Activated T-cell treated with anti-CD3 and anti-CD28 coated beads for 4 hours (primary cell): ENCODE measurements around the gene SPINT1.
"Not testable (repeated sequence)": the region's sequence is repeated elsewhere in the genome, so short reads cannot be mapped to it uniquely, and the experiment has no call there.

ENCODE experiments used
- DNase-seq: peaks from one replicate; pipeline ENCODE4 v3.0.0-alpha.2; 2020

Gene SPINT1

DNA sequence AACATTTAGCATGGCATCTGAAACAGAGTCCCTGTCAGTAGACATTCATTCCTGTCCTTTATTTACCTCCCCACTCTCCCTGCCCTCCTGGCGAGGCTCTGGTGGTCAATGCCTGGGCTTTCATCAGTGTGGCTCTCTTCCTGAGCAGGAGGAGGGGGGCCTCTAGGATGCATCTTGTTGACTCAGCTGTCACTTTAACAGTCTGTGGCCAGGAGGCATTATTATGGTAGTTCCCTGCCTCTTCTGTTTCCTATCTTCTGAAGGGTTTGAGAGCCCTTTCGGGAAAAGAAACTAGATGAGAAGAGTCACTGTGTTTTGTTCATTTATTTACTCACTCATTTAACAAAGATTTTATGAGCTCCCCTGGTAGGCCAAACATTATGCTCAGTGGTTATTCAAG, 13.0 kb upstream of the SPINT1 start:
- no peak for DNase-seq

DNA sequence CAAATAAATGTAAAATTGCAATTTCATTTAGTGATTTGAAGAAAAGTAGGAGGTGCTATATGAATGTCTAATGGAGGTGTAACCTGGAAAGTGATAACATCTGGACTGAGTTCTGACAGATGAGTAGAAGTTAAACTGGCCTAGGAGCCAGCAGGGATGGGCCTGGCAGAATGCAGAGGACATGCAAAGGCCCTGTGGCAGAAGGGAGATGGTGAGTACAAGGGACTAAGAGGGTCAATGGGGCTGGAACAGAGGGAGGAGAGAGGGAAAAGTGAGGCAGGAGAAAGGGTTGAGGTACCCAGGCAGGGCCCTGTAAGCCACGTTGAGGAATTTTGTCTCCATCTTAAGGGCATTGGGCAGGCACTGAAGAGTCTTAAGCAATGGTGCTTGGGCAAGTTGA, 12.0 kb upstream of the SPINT1 start:
- DNase-seq = no peak

DNA sequence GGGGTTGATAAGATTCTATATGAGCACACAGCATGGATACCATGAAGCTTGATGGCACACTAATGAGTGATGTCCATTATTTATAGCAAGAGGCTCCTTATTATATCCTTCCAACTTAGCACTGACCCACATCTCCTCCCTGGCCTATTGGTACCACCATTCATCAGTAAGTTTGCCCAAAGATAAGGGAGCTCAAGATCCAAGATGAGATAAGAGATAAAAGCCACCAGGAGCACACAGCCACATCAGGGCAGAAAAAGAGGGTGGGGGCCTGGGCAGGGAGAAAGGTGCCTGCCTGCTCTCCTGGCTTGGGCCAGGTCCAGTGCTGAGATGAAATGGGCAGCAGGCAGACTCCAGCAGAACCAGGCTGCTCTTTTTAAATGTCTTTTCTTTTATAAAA, 10.9 kb upstream of the SPINT1 start:
- no peak for DNase-seq

GRCh38 chr15:40836020-40836419, 7.8 kb upstream of the SPINT1 start:
- DNase-seq = no peak

DNA sequence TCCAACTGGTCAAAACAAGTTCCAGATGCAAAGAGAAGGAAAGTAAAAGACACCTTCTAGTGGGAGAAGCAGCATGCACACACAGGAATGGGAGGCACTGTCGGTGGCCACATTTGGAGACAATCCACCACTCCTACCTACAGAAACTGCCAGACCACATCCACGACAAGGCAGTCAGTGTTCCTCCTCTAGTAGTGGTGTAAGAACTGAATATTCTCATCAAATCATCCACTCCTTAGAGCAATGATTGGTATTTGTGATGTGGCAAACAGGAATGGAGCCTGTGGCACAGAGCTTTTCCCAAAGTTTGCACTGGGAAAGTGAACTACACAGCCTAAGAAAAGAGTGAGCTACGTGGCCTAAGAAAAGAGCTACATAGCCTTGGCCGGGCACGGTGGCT, 5.1 kb upstream of the SPINT1 start:
- DNase-seq = no peak

DNA sequence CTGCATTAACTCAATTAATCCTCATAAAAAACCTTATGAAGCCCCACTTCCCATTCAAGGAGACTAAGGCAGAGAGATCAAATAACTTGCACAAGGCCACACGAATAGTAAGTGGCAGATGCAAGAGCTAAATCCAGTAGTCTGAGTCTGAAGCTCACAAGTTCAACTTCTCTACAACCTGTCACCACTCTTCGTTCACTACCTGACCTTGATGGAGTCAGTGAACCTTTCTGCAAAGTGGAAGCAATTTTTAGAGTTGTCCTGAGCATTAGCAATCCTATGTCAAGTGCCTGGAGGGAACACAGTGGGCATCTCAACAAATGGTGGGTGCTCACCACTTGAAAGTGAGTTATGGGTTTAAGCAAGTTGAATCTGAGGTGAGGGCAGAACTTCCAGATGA, 2.1 kb upstream of the SPINT1 start:
- no peak for DNase-seq

DNA sequence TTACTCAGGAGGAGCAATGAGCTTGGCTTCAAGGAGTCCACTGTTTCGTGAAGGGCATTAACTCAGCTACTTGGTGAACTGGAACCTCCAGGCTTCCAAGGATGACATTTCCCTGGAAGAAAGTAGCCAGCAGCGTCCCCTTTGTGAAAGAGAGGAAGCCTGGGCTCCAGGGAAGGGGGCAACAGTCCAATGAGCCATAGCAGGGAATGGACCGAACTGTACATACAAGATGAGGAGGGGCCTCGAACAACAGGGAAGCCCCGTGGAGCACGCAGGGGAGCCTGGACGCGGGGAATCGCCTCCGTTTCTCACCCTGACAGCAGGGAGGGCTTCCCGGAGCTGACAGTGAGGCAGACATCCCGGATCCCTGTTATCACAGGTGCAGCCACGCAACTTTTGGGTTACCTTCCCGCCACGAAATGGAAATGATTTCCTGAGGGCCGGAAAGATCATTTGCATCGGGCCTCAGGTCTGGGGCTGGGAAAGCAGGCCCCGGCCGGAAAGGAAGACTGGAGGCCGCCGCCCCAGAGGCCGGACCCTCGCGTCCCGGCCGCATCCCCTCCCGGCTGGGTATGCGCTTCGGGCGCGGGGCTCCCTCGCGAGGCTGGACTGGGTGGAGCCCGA, 475 bp upstream of the SPINT1 start:
- DNase-seq = no peak

DNA sequence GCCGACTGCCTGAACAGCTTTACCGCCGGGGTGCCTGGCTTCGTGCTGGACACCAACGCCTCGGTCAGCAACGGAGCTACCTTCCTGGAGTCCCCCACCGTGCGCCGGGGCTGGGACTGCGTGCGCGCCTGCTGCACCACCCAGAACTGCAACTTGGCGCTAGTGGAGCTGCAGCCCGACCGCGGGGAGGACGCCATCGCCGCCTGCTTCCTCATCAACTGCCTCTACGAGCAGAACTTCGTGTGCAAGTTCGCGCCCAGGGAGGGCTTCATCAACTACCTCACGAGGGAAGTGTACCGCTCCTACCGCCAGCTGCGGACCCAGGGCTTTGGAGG, 815 bp downstream of the SPINT1 start:
- no peak for DNase-seq

GRCh38 chr15:40845036-40845435, 1.2 kb downstream of the SPINT1 start:
- no peak for DNase-seq

DNA sequence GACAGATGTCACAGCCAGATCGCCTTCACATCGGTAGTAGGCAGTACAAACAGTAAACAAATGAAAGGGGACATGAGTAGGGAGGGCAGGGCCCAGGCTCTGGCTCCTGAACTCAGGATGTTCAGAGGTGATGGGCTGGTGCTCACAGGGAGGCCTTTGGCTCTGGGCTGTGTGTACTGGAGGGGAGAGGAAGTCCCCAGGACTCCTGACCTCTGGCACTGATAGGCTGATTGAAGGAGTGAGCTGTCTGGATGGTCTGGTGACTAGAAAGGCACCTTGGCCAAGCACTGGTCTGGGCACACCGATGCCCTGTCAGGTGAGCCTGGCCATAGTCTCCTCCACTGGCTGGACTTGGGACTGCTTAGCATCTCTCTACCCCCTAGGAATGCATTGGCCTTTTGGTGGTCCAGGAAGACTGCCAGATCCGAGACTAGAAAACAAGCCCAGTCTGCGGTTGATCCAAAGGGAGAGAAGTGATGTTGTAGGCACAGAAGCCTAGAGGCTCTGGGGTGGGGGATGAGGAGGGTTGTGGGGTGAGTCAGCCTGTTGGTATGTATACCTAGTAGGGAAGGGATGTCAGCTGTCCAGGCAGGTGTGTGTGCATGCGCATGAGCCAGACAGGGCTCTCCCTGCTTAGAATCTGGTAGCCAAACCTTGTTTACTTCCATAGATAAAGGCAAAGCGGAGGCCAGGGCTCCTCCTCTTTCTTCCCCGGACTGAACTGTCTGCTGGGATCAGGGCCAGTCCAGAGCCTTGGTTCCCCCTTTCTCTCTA, 1.9 kb downstream of the SPINT1 start:
- no peak for DNase-seq

DNA sequence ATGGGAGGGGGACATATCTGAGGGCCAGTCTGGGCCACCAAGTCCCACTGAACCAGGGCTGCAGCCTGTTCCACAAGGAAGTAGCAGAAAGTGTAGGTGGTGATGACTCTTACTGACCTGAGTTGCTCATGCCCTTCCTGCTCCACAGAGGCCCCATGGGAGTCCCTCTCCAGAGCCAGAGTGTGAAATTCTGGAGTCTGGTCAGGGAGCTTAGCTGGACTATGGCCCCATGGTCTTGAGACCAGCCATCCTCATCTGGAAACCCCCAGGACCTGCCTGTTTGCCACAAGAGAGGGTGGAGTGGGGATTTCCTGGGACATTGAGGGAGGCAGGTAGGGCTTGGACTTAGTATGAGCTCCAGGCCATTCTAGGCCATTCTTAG, 3.0 kb downstream of the SPINT1 start:
- no peak for DNase-seq

DNA sequence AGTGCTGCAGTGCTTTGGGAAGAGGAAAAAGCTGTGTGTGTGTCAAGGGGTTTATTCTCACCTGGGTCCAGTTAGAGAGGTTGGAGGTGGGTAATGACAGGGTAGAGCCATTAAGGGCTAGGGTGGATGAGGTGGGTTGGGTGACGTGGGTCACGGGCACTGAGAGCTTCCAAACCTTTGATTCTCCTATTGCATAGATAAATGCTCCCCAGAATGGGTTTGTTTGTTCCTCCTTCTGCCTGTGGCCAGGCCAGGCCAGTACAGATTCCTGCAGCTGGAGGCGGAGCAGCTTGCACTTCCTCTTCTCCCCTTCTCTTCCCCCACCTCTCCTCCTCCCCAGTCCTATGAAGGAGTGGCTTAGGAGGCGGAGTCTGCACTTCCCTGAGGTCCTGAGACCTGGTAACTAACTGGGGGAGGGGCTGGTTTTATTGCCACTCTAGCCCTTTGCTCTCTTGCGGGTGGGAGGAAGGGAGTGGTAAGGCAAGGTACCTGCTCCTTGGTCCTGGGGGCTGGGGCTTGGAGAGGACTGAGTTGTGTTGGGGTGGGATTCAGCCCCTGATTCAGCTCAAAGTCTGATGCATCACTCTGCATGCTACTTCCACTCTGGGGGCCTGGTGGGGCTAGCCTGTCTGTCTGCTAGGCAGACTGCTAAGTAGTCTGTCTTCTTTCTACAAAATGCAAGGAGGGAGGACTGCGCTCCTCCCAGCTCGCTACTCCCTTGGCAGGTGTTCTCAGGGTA, 3.5 kb downstream of the SPINT1 start:
- no peak for DNase-seq

- no peak for DNase-seq
Observed at GRCh38 chr15:40850576-40851112, 6.8 kb downstream of the SPINT1 start.

GRCh38 chr15:40852529-40852928, 8.7 kb downstream of the SPINT1 start:
- no peak for DNase-seq

DNA sequence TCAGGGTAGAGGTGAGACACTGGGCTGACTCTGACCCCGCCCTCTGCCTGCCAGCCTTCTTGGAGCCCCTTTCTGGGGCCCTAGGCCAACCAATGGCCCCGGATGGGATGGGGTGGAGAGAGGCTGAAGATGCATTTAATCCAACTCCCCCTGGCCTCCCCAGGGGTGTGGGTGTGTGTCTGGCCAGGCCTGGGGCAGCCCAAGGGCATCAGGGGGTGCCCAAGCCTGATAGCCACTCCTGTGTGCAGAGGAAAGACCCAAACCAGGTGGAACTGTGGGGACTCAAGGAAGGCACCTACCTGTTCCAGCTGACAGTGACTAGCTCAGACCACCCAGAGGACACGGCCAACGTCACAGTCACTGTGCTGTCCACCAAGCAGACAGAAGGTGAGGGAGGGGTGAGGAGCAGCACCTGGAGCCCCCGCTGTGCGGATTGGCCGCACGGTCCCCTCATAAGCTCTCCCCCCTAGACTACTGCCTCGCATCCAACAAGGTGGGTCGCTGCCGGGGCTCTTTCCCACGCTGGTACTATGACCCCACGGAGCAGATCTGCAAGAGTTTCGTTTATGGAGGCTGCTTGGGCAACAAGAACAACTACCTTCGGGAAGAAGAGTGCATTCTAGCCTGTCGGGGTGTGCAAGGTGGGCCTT, 9.5 kb downstream of the SPINT1 start:
- DNase-seq = no peak

DNA sequence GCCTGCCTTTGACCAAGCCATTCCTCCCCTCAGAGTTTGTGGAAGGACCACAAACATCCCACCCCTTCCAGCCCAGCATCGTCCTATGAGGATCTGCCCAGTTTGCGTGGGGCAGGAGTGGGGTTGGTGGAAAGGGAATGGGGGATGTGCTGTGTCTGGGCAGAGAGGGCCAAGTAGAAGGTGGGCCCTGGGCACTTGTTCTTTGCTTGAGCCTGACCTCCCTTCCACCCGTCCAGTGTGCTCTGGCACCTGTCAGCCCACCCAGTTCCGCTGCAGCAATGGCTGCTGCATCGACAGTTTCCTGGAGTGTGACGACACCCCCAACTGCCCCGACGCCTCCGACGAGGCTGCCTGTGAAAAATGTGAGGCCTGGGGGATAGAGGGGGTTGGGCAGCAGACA, 10.3 kb downstream of the SPINT1 start:
- no peak for DNase-seq

GRCh38 chr15:40855706-40856234, 11.9 kb downstream of the SPINT1 start:
- no peak for DNase-seq

- DNase-seq = no peak
Observed at GRCh38 chr15:40856746-40857145, 12.9 kb downstream of the SPINT1 start.

DNA sequence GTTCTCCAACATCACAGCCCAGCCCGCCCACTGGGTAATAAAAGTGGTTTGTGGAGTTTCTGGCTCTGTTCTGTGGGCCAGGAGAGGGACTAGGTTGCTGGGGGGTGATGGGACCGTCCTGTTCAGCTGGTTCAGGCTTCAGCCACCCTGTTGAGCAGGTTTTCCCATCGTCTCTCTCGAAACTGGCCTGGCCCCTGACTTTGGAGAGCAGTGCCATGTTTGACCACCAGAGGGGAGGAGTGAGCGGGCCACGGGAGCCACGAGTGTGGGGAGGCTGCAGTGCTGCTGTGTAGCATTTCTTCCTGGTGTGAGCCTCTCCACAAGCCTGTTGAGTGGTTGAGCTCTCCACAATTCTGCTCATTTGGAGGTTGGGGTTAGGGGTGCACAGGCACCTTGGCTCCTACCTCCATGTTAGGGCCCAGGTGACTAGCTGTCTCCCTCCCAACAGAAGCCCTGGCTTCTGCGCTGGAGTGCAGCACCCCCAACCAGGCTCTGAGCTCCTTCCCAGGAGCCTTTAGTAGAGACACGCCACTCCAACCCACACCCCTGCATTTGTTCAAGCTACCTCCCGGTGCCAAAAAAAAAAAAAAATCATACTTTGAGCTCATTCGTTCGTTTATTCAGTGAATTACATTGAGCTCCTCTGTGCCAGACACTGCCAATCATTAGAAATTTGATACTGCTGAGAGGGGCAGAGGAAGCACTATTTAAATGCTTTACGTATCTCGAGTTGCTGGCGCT, 13.9 kb downstream of the SPINT1 start:
- peak; percentile 83 for DNase-seq

DNA sequence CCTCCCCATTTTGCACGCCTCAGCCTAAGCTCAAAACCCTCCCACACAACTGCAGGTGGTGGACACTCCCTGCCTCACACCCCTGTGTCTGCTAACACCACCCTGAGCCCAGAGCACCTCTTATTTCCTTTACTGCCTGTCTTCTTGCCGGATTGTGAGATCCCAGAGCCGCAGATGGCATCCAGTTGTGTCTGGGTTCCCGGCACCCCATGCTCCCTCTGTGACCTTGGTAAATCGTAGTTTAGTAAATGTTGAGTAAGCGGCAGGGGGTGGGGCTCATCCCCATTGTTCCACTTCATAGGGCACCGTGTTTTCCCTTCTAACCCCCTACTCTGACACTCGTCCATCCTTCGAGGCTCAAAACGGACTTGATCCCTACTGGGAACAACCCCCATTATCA, 14.9 kb downstream of the SPINT1 start:
- no peak for DNase-seq

DNA sequence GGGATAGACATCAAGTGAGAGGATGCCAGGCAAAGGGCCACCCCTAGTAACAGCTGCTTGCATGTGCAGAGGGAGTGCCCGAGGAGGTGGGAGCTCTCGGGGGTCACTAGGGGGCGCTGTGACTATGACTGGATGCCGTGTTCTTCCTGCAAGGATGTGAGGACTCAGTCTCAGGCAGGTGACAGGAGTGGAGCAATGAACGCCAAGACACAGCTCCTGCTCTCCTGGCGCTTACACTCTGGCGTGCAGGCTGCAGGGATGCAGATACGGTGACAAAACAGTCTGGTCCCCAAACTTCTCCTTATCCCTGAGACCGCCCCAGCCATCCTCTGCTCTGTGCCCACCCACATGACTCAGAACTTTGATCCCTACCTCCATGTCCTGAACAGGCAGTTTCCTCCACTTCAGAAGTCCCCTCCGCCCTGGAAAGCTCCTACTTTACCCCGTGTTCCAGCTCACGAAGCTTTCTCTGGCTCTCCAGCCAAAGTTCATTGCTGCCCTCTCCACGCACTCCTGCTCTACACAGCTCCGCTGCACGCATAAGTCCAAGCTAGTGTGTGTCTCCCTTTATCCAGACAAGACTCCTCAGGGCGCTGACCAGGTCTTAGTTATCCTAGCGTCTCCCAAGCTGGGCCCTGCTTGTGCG, 15.5 kb downstream of the SPINT1 start:
- peak; percentile 79 for DNase-seq

GRCh38 chr15:40861147-40861546, 17.3 kb downstream of the SPINT1 start:
- DNase-seq = not testable (repeated sequence)
